Gastrocnemius medialis (tissue), 4 donors: Measurements from ENCODE around the gene AARS1. TPM values are rescaled to one million over a fixed set of nuclear protein-coding genes. Genes with fewer than 3 reads are reported as not detected.
A peak's percentile ranks its signal among the peaks of the same experiment; 100 is the strongest.
"Not testable (repeated sequence)": the region's sequence is repeated elsewhere in the genome, so short reads cannot be mapped to it uniquely, and the experiment has no call there.

Experiments
- ATAC-seq, 2 donors: fragments of 150-250 bp; one replicate each; pipeline ENCODE4 v1.9.1; 2016
- DNase-seq, 2 donors: peaks; one replicate each; pipeline ENCODE4 v3.0.0-alpha.2; 2019
- H3K27ac ChIP-seq, 4 donors: fragments of 200-600 bp; sonication (generic); 1 replicate in 1 of 4; 2 replicates in 3 of 4; pipeline ENCODE4 v1.5.1; 2016 to 2018; ENCODE audit warnings: mild to moderate bottlenecking in 2 of 4, moderate library complexity in 1 of 4
- H3K27me3 ChIP-seq, 3 donors: fragments of 200-600 bp; sonication (generic) in 2 of 3; 1 replicate in 1 of 3; 2 replicates in 2 of 3; pipeline versions ENCODE4 v1.5.1 to v1.6.0; 2016 to 2019; ENCODE audit warnings: mild to moderate bottlenecking in 1 of 3, moderate library complexity in 1 of 3
- H3K36me3 ChIP-seq, 2 donors: fragments of 200-600 bp; sonication (generic) in 1 of 2; one replicate each; pipeline ENCODE4 v1.5.1; 2017 to 2018
- H3K4me1 ChIP-seq, 2 donors: fragments of 200-600 bp; sonication (generic) in 1 of 2; one replicate each; pipeline ENCODE4 v1.5.1; 2016 to 2017; ENCODE audit warnings: mild to moderate bottlenecking in 2 of 2
- H3K4me3 ChIP-seq, 4 donors: fragments of 200-600 bp; sonication (generic) in 3 of 4; 1 replicate in 1 of 4; 2 replicates in 3 of 4; pipeline ENCODE4 v1.5.1; 2016 to 2019; ENCODE audit warnings: mild to moderate bottlenecking in 2 of 4
- H3K9me3 ChIP-seq, 3 donors: fragments of 200-600 bp; sonication (generic) in 2 of 3; 1 replicate in 1 of 3; 2 replicates in 2 of 3; pipeline ENCODE4 v1.5.1; 2016 to 2019
- CTCF ChIP-seq, 5 experiments: fragments of 450-650 bp in 3 of 5; fragments of 200-600 bp in 2 of 5; sonication (generic) in 2 of 5; IDR thresholded peaks in 4 of 5; conservative IDR thresholded peaks in 1 of 5; 1 replicate in 4 of 5; 2 replicates in 1 of 5; pipeline ENCODE4 v1.5.1; 2016 to 2019; ENCODE audit warnings: antibody characterized with exemption in 5 of 5, mild to moderate bottlenecking in 3 of 5, moderate library complexity in 3 of 5
- POLR2A ChIP-seq, 2 donors: fragments of 450-650 bp; IDR thresholded peaks; one replicate each; pipeline ENCODE4 v1.6.1; 2017; ENCODE audit warnings: antibody characterized with exemption in 2 of 2, mild to moderate bottlenecking in 2 of 2, moderate library complexity in 2 of 2
- in situ Hi-C, 4 donors: fragments of 200-750 bp; cut with MboI; loops; one replicate each; pipeline versions ENCODE4 v1.15.0 to v1.8.0; 2017; ENCODE audit warnings: low sequenced_read_pairs in 4 of 4
- intact Hi-C: fragments of 100-400 bp; cut with DNase I; formaldehyde crosslinking; loops from one replicate; pipeline ENCODE4 v1.15.1; 2023; ENCODE audit warnings: low total_unique reads
- total RNA-seq, 4 donors: library from RNA; depleted of rRNA; stranded (reverse); fragments of >200 nt; gene quantifications; one replicate each; pipeline versions ENCODE4 v1.1.0 to v1.2.3, GENCODE V29; 2016

AARS1 gene
- total RNA-seq, 4 donors from 2014 or later = 58.0 to 80.4 (median 60.2) TPM

GRCh38 chr16:70267516-70267915, 21.8 kb downstream of the AARS1 start:
- Histone ChIP-seq H3K27ac (no peak overlapping the region), H3K36me3 (peaks cover 12 to 100% of the 10 kb centered on the region in 2 donors), H3K4me3 (no peak overlapping the region), H3K9me3 (no peaks in the 10 kb centered on the region), H3K27me3 (no peaks in the 10 kb centered on the region), H3K4me1 (no peaks in the 10 kb centered on the region)
- in situ Hi-C loops (loop anchor here in 1 of 4 donors (25.0 kb wide), 1 partner anchor 605 kb away; no protein-coding TSS in a partner anchor), intact Hi-C loops (no loop called here)
- DNase-seq = no peak
- no peak for ATAC-seq
- peak in 2 of 5 experiments; percentile 37 to 38 for TF ChIP-seq CTCF (IDR thresholded peaks at IDR 0.05 in 4 of 5, conservative IDR thresholded peaks at IDR 0.05 in 1 of 5)
- no peak for TF ChIP-seq POLR2A (IDR thresholded peaks at IDR 0.05)

GRCh38 chr16:70259903-70260302, 29.4 kb downstream of the AARS1 start:
- ATAC-seq, H3K9me3 ChIP-seq, H3K4me3 ChIP-seq, H3K4me1 ChIP-seq, DNase-seq, H3K27ac ChIP-seq, intact Hi-C loops, H3K27me3 ChIP-seq: not testable (repeated sequence)
- in situ Hi-C loops = loop anchor here in 2 of 4 donors (10.0 to 25.0 kb wide), 2 partner anchors 105 to 598 kb away; no protein-coding TSS in a partner anchor
- H3K36me3 ChIP-seq = peaks cover 3 to 100% of the 10 kb centered on the region in 2 donors

GRCh38 chr16:70258946-70259345, 30.4 kb downstream of the AARS1 start:
- ATAC-seq (no peak), DNase-seq (no peak)
- in situ Hi-C loops (loop anchor here in 2 of 4 donors (10.0 to 25.0 kb wide), 2 partner anchors 104 to 597 kb away; no protein-coding TSS in a partner anchor), intact Hi-C loops (no loop called here)
- no peak overlapping the region for H3K27ac ChIP-seq
- no peaks in the 10 kb centered on the region for H3K9me3 ChIP-seq
- H3K36me3 ChIP-seq = peaks cover 0 to 100% of the 10 kb centered on the region in 2 donors
- H3K4me1 ChIP-seq = no peaks in the 10 kb centered on the region
- no peak for TF ChIP-seq CTCF (IDR thresholded peaks at IDR 0.05 in 4 of 5, conservative IDR thresholded peaks at IDR 0.05 in 1 of 5)
- TF ChIP-seq POLR2A (IDR thresholded peaks at IDR 0.05) = no peak
- no peaks in the 10 kb centered on the region for H3K27me3 ChIP-seq
- no peak overlapping the region for H3K4me3 ChIP-seq

- Histone ChIP-seq H3K9me3 (no peaks in the 10 kb centered on the region), H3K27ac (no peak overlapping the region), H3K27me3 (no peaks in the 10 kb centered on the region), H3K4me3 (no peak overlapping the region), H3K36me3 (peaks cover 0 to 97% of the 10 kb centered on the region in 2 donors), H3K4me1 (no peaks in the 10 kb centered on the region)
- no peak for TF ChIP-seq POLR2A (IDR thresholded peaks at IDR 0.05)
- TF ChIP-seq CTCF (IDR thresholded peaks at IDR 0.05 in 4 of 5, conservative IDR thresholded peaks at IDR 0.05 in 1 of 5) = no peak
- in situ Hi-C loops (loop anchor here in 2 of 4 donors (10.0 to 25.0 kb wide), 2 partner anchors 103 to 596 kb away; no protein-coding TSS in a partner anchor), intact Hi-C loops (no loop called here)
- no peak for ATAC-seq
- no peak for DNase-seq
These were observed 31.2 kb downstream of the AARS1 start for GRCh38 chr16:70258065-70258464.

GRCh38 chr16:70257391-70257790, 31.9 kb downstream of the AARS1 start:
- in situ Hi-C loops = loop anchor here in 2 of 4 donors (10.0 to 25.0 kb wide), 2 partner anchors 103 to 595 kb away; no protein-coding TSS in a partner anchor
- intact Hi-C loops = no loop called here
- no peak for DNase-seq

More at GRCh38 chr16:70257391-70257790, 31.9 kb downstream of the AARS1 start:
- peaks cover 0 to 96% of the 10 kb centered on the region in 2 donors for H3K36me3 ChIP-seq
- no peaks in the 10 kb centered on the region for H3K4me1 ChIP-seq
- ATAC-seq = no peak
- H3K27me3 ChIP-seq = no peaks in the 10 kb centered on the region
- no peaks in the 10 kb centered on the region for H3K9me3 ChIP-seq
- H3K27ac ChIP-seq = no peak overlapping the region
- no peak for TF ChIP-seq POLR2A (IDR thresholded peaks at IDR 0.05)
- no peak for TF ChIP-seq CTCF (IDR thresholded peaks at IDR 0.05 in 4 of 5, conservative IDR thresholded peaks at IDR 0.05 in 1 of 5)
- no peak overlapping the region for H3K4me3 ChIP-seq
